MM.1S (cell line): ENCODE results near the gene PRDX2.
A peak's percentile ranks its signal among the peaks of the same experiment; 100 is the strongest.

Experiments used
- DNase-seq: peaks from one replicate; pipeline ENCODE4 v3.0.0-alpha.2; 2015
- H2AFZ ChIP-seq: fragments of 300-600 bp; sonication (generic); 2 replicates; pipeline ENCODE4 v1.6.0; 2016; ENCODE audit warnings: antibody characterized with exemption, low read length
- H3F3A ChIP-seq: fragments of 300-600 bp; sonication (generic); 2 replicates; pipeline ENCODE4 v1.6.1; 2016; ENCODE audit warnings: mild to moderate bottlenecking, antibody characterized with exemption, low read length, moderate library complexity, mixed read lengths; ENCODE audit not compliant: insufficient read depth
- H3K27ac ChIP-seq: fragments of 300-600 bp; sonication (generic); 2 replicates; pipeline ENCODE4 v1.5.1; 2016; ENCODE audit warnings: mild to moderate bottlenecking, low read length
- H3K27me3 ChIP-seq: fragments of 300-600 bp; sonication (generic); replicated peaks from 2 replicates; pipeline ENCODE4 v1.6.0; 2016; ENCODE audit warnings: low read length; ENCODE audit not compliant: insufficient read depth
- H3K36me3 ChIP-seq: fragments of 300-600 bp; sonication (generic); replicated peaks from 2 replicates; pipeline ENCODE4 v1.6.1; 2016; ENCODE audit warnings: mild to moderate bottlenecking, low read length, mixed read lengths; ENCODE audit not compliant: insufficient read depth
- H3K4me1 ChIP-seq: fragments of 300-600 bp; sonication (generic); 2 replicates; pipeline ENCODE4 v1.6.1; 2016; ENCODE audit warnings: low read length, mixed read lengths
- H3K4me2 ChIP-seq: fragments of 300-600 bp; sonication (generic); 2 replicates; pipeline ENCODE4 v1.6.0; 2016; ENCODE audit warnings: low read depth, low read length
- H3K4me3 ChIP-seq: fragments of 300-600 bp; sonication (generic); 2 replicates; pipeline ENCODE4 v1.5.1; 2016; ENCODE audit warnings: low read length, mixed read lengths
- H3K79me2 ChIP-seq: fragments of 300-600 bp; sonication (generic); 2 replicates; pipeline ENCODE4 v1.6.1; 2016; ENCODE audit warnings: mixed run types, low read length, mixed read lengths
- H3K9ac ChIP-seq: fragments of 300-600 bp; sonication (generic); 2 replicates; pipeline ENCODE4 v1.6.1; 2016; ENCODE audit warnings: low read length, mixed read lengths
- H3K9me2 ChIP-seq: fragments of 300-600 bp; sonication (generic); replicated peaks from 2 replicates; pipeline ENCODE4 v1.6.1; 2016; ENCODE audit warnings: mild to moderate bottlenecking, low read length, mixed read lengths; ENCODE audit not compliant: insufficient read depth
- H3K9me3 ChIP-seq: fragments of 300-600 bp; sonication (generic); replicated peaks from 2 replicates; pipeline ENCODE4 v1.6.1; 2016; ENCODE audit warnings: mild to moderate bottlenecking, low read length, mixed read lengths; ENCODE audit not compliant: insufficient read depth
- H4K20me1 ChIP-seq: fragments of 300-600 bp; sonication (generic); 2 replicates; pipeline ENCODE4 v1.6.1; 2016; ENCODE audit warnings: mild to moderate bottlenecking, low read length, moderate library complexity, mixed read lengths; ENCODE audit not compliant: insufficient read depth
- EZH2 ChIP-seq: fragments of 300-600 bp; sonication (generic); optimal IDR thresholded peaks from 2 replicates; pipeline ENCODE3; 2017; ENCODE audit warnings: low read depth, mild to moderate bottlenecking, antibody characterized with exemption, low read length, mixed read lengths
- EZH2phosphoT487 ChIP-seq: fragments of 300-600 bp; sonication (generic); IDR thresholded peaks from 2 replicates; pipeline ENCODE4 v1.6.1; 2018; ENCODE audit warnings: antibody characterized with exemption, low read length
- TF ChIP-seq, protein P1 (sequence below): fragments of 300-600 bp; sonication (generic); IDR thresholded peaks from 2 replicates; pipeline ENCODE4 v1.5.1; 2016; ENCODE audit warnings: antibody characterized with exemption, low read length, mixed read lengths

Gene PRDX2

DNA sequence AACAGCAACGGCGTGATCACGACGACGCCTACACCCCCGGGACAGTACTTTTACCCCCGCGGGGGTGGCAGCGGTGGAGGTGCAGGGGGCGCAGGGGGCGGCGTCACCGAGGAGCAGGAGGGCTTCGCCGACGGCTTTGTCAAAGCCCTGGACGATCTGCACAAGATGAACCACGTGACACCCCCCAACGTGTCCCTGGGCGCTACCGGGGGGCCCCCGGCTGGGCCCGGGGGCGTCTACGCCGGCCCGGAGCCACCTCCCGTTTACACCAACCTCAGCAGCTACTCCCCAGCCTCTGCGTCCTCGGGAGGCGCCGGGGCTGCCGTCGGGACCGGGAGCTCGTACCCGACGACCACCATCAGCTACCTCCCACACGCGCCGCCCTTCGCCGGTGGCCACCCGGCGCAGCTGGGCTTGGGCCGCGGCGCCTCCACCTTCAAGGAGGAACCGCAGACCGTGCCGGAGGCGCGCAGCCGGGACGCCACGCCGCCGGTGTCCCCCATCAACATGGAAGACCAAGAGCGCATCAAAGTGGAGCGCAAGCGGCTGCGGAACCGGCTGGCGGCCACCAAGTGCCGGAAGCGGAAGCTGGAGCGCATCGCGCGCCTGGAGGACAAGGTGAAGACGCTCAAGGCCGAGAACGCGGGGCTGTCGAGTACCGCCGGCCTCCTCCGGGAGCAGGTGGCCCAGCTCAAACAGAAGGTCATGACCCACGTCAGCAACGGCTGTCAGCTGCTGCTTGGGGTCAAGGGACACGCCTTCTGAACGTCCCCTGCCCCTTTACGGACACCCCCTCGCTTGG is 9.3 kb downstream of the PRDX2 start:
- peaks cover 15% of the 10 kb centered on the region for H3K79me2 ChIP-seq
- peaks cover 31% of the 10 kb centered on the region for H3K4me1 ChIP-seq
- peak overlapping the region; percentile 39; the same call in 1 of the 2 replicates for H2AFZ ChIP-seq
- H3K9me3 ChIP-seq, result no peaks in the 10 kb centered on the region
- peak overlapping the region; percentile 94 for H3K9ac ChIP-seq
- peak; percentile 86 for DNase-seq
- H4K20me1 ChIP-seq, result no peaks in the 10 kb centered on the region
- H3K27me3 ChIP-seq, result no peaks in the 10 kb centered on the region
- H3K4me3 ChIP-seq, result peak overlapping the region; percentile 93
- H3K36me3 ChIP-seq, result no peaks in the 10 kb centered on the region
- TF ChIP-seq EZH2phosphoT487 (no peak), EZH2 (no peak)
- TF ChIP-seq, protein P1, sequence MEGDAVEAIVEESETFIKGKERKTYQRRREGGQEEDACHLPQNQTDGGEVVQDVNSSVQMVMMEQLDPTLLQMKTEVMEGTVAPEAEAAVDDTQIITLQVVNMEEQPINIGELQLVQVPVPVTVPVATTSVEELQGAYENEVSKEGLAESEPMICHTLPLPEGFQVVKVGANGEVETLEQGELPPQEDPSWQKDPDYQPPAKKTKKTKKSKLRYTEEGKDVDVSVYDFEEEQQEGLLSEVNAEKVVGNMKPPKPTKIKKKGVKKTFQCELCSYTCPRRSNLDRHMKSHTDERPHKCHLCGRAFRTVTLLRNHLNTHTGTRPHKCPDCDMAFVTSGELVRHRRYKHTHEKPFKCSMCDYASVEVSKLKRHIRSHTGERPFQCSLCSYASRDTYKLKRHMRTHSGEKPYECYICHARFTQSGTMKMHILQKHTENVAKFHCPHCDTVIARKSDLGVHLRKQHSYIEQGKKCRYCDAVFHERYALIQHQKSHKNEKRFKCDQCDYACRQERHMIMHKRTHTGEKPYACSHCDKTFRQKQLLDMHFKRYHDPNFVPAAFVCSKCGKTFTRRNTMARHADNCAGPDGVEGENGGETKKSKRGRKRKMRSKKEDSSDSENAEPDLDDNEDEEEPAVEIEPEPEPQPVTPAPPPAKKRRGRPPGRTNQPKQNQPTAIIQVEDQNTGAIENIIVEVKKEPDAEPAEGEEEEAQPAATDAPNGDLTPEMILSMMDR, result no peak
- peak overlapping the region; percentile 97 for H3K27ac ChIP-seq
- H3K4me2 ChIP-seq, result peak overlapping the region; percentile 99
- H3F3A ChIP-seq, result peaks cover 49% of the 10 kb centered on the region
- no peaks in the 10 kb centered on the region for H3K9me2 ChIP-seq

DNA sequence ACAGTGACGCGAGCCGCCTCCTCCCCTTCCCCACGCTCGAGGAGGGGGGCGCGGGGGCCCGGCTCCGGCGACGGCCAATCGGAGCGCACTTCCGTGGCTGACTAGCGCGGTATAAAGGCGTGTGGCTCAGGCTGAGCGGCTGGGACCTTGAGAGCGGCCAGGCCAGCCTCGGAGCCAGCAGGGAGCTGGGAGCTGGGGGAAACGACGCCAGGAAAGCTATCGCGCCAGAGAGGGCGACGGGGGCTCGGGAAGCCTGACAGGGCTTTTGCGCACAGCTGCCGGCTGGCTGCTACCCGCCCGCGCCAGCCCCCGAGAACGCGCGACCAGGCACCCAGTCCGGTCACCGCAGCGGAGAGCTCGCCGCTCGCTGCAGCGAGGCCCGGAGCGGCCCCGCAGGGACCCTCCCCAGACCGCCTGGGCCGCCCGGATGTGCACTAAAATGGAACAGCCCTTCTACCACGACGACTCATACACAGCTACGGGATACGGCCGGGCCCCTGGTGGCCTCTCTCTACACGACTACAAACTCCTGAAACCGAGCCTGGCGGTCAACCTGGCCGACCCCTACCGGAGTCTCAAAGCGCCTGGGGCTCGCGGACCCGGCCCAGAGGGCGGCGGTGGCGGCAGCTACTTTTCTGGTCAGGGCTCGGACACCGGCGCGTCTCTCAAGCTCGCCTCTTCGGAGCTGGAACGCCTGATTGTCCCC is 10.1 kb downstream of the PRDX2 start, which contains the start of gene JUNB:
Gene JUNB (plus strand): TSS at position 142 of the 706 bp plus-strand sequence. CDS start 286 bp downstream, at position 428.
- no peaks in the 10 kb centered on the region for H3K9me3 ChIP-seq
- DNase-seq, result peak; percentile 93
- H3K9ac ChIP-seq, result peak within 1 kb of the TSS; percentile 94
- peaks cover 15% of the 10 kb centered on the region for H3K79me2 ChIP-seq
- peaks cover 49% of the 10 kb centered on the region for H3F3A ChIP-seq
- no peaks in the 10 kb centered on the region for H4K20me1 ChIP-seq
- peak within 1 kb of the TSS; percentile 54 for H2AFZ ChIP-seq
- H3K4me3 ChIP-seq, result peak within 1 kb of the TSS; percentile 93
- H3K4me1 ChIP-seq, result peaks cover 31% of the 10 kb centered on the region
- TF ChIP-seq EZH2phosphoT487 (no peak), EZH2 (no peak)
- TF ChIP-seq, protein P1, result no peak
- H3K27me3 ChIP-seq, result no peaks in the 10 kb centered on the region
- peak within 1 kb of the TSS; percentile 99 for H3K4me2 ChIP-seq
- H3K36me3 ChIP-seq, result no peaks in the 10 kb centered on the region
- peak within 1 kb of the TSS; percentile 97 for H3K27ac ChIP-seq
- H3K9me2 ChIP-seq, result no peaks in the 10 kb centered on the region

GRCh38 chr19:12790628-12791344 is 10.8 kb downstream of the PRDX2 start:
- Histone ChIP-seq H4K20me1 (no peaks in the 10 kb centered on the region), H3K4me2 (peak overlapping the region; percentile 99), H3K79me2 (peaks cover 15% of the 10 kb centered on the region), H3K4me1 (peaks cover 29% of the 10 kb centered on the region), H3K36me3 (no peaks in the 10 kb centered on the region), H3K27me3 (no peaks in the 10 kb centered on the region), H3K9ac (peak overlapping the region; percentile 94), H3K4me3 (peak overlapping the region; percentile 93), H3K9me3 (no peaks in the 10 kb centered on the region), H2AFZ (peak overlapping the region; percentile 54), H3F3A (peaks cover 49% of the 10 kb centered on the region), H3K27ac (peak overlapping the region; percentile 97), H3K9me2 (no peaks in the 10 kb centered on the region)
- TF ChIP-seq, protein P1, result no peak
- no peak for TF ChIP-seq EZH2
- TF ChIP-seq EZH2phosphoT487, result no peak
- DNase-seq, result no peak
